DMS 273 (cell line): ENCODE data around the gene ARSD.
"Not testable (repeated sequence)": the region's sequence is repeated elsewhere in the genome, so short reads cannot be mapped to it uniquely, and the experiment has no call there.

Source experiments
- DNase-seq: peaks from one replicate; lab custom pipeline; 2025; ENCODE audit not compliant: unreplicated experiment; lab: John Stamatoyannopoulos, UW

The ARSD gene

DNA sequence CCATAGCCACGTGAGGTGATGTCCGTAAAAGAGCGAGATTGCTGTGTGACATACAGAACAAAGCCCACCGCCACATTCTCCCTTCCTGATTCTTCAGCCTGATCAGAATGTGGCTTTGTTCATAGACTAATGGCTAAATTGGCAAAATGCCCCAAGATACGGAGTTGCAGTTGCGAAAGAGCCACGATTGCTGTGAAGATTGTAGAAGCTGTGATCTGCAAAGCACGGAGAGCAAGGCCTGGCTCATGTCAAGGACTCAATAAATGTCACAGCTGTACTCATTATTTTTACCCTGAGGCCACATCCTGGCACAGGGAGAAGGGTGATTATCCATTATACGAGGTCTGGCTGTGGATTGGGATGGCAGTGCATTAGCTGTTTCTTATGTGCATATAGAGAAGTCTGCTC lies 34.2 kb downstream of the ARSD start:
- DNase-seq: peak; percentile 49

DNA sequence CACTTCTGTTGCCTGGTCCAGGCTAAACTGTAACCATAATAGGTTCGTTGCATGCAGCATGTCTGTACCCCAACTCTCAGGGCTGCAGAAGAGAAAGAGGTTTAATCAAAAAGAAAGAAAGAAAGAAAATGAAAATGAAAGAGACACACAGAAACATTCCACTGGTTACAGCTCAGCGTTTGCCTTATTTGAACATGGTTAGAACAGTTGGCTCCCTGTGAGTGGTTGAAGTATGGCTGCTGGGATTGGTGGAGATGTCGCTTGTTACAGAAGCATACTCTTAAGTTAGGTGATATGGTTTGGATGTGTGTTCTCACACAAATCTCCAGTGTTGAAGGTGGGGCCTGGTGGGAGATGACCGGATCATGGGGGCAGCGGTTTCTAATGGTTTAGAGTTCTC lies 36.3 kb downstream of the ARSD start:
- no peak for DNase-seq

DNA sequence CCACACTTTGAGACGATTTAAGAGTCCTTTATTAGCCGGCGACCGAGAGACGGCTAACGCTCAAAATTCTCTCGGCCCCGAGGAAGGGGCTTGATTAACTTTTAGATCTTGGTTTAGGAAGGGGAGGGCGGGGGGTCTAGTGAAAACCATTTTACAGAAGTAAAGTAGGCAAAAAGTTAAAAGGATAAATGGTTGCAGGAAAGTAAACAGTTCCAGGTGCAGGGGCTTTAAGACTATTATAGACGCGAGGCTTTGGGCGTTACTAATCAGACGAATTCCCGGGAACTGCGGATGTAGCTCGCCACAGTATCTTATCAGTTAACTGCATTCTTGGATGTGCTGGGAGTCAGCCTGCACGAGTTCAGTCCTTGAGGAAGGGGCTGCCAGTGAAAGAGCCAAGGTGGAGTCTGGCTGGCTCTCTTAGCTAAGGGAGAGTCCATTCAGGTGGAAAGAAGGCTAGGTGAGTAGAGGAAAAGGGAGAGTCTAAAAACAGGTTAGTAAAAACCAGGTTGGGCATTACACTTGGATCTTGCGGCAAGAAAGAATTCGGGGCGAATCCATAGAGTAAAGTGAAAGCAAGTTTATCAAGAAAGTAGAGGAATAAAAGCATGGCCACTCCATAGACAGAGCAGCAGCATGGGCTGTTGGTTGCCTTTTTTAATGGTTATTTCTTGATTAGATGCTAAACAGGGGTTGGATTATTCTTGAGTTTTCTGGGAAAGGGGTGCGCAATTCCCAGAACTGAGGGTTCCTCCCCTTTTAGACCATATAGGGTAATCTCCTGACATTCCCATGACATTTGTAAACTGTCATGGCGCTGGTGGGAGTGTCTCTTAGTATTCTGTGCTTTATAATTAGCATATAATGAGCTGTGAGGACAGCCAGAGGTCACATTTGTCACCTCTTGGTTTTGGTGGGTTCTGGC lies 38.3 kb downstream of the ARSD start:
- not testable (repeated sequence) for DNase-seq

DNA sequence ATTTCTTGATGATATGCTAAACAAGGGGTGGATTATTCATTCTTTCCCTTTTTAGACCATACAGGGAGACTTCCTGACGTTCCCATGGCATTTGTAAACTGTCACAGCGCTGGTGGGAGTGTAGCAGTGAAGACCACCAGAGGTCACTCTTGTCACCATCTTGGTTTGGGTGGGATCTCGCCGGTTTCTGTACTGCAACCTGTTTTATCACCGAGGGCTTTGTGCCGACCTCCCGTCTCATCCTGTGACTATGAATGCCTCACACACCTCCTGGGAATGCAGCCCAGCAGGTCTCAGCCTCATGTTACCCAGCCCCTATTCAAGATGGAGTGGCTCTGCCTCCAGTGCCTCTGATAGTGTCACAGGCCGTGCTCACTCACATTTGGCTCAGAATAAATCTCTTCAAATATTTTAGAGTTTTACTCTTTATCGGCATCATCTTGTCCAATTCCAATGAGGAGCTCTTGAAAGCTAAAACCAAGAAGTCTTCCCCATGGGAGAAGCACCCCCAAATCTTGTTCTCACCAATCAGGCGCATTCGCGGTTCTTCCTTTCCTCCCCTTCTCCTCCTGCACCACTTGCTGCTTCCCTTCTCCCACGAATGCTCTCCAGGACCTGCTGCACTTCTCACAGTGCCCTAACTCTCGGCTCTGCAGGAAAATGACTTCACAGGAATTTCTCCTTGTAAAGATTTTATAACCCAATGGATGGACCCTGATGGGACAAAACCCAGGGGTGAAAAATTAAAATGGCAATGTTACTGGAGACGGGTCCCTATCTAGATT lies 39.2 kb downstream of the ARSD start:
- peak; percentile 30 for DNase-seq

DNA sequence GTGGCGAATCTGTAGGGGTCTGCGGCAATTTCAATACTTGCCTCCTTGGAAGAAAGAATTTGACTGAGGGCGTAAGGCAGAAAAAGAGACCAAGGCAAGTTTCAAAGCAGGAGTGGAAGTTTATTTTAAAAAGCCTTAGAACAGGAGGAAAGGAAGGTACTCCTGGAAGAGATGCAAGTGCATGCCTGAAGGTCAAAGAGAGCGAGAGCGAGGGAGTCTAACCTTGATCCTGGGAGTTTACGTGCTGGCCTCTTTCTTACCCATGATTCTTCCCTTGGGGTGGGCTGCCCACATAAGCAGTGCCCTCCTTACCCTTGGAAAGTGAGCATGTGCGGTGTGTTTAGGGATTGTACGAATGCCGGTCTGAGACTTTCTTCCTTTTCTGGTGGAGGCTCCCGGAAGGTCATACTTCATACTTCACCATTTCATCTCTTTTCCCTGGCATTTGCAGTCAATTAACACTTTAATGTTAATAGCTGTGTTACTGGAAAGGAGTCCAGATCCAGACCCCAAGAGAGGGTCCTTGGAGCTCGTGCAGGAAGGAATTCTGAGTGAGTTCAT lies 40.0 kb downstream of the ARSD start:
- DNase-seq: no peak

- DNase-seq: no peak
Measured at GRCh38 chrX:2888309-2888708, 40.8 kb downstream of the ARSD start.

DNA sequence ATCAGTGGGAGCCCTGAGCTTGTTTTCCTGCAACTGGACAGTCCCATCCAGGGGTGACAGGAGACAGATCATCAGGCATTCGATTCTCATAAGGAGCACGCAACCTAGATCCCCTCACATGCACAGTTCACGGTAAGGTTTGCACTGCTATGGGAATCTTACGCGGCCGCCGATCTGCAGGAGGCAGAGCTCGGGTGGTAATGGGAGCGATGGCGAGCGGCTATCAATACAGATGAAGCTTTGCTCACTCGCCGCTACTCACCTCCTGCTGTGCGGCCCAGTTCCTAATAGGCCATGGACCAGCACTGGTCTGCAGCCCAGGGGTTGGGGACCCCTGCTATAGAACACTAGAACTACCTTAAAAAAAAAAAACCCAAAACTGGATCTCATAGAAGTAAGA lies 45.4 kb downstream of the ARSD start:
- no peak for DNase-seq

- DNase-seq: no peak
Measured at GRCh38 chrX:2879670-2880069, 49.5 kb downstream of the ARSD start.

DNA sequence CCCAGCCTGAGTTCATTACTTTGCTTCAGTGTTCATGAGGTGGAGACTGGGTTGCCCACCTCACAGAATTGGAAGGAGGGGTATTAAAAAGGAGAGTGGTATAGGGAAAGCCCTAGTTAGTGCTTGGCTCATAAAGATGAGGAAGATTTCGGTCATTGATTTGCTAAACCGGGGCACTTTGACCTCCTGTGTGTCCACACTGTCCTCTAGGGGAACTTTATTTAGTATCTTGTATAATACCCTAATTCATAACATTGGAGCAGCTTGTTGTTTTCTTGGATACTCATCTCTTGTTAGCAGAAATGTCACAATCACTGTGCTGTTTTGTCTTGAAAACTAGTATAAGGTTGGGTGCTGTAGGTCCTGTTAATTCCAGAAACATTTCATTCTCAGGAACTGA lies 50.6 kb downstream of the ARSD start:
- DNase-seq: no peak

- peak; percentile 29 for DNase-seq
Measured at GRCh38 chrX:2875798-2876399, 53.2 kb downstream of the ARSD start.

- no peak for DNase-seq
Measured at GRCh38 chrX:2875136-2875481, 54.0 kb downstream of the ARSD start.

- DNase-seq: no peak
Measured at GRCh38 chrX:2874222-2875135, 54.7 kb downstream of the ARSD start.

DNA sequence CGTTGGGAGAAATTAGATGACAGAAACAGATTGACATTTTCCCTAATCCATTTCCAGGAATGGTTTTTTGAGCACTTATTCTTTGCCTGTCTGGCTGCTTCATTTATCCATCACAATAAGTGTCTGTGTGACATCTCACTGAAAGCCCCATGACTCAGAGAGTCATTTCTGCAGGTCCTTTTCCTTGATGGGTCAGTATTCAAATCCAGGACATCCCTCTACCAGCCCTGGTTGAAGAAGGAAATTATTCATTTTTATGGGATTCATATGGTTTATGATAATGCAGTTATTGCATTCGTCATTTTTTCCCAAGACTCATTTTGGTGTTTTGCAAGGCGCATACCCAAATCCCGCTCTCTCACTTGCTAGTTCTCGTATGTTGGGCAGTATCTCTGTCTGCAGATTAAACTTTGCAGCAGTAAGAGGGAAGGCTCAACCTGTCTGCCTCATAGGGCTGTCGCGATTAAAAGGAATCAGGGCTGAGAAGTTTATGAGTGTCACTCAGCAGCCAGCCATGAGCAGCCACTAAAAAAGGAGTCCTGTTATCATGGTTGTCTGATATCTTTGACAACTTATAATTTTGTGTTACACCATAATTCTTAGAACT lies 56.4 kb downstream of the ARSD start:
- DNase-seq: no peak

GRCh38 chrX:2871831-2872230 lies 57.3 kb downstream of the ARSD start:
- DNase-seq: no peak

DNA sequence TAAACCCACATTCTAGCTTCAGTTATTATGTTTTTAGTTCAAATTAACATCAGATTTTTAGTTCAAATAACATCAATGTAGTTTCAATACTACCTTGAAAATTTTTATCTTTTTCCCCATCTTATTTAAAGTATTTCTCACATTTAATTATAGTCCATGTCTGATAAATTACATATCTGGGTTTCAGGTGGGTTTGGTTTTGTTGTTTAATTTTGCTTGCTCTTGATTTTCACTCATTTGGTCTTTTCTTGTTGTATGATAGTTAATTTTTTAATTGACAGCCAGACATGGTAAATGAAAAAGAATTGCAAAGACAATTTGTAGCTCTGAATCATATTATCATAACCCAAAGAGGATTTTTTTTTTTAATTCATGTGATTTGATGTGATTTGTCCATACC lies 58.5 kb downstream of the ARSD start:
- DNase-seq: no peak

DNA sequence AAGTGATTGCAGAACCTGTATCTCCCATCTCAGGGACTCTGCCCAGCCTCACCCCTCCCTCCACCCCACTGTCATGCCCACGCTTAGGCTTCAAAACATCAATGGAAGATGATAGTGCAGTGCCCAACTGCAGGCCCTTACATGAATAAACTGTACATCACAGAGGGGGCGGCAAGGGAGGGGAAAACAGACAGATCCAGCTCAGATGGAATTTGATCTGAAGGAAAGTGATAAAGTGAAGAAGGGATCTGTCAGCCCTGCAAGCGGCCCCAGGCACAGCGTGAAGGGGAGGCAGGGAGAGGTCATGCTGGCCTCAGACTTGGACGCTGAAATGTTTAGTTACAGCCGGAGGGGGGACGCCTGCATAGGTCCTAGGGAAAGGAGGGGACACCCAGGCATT lies 61.9 kb downstream of the ARSD start:
- no peak for DNase-seq

GRCh38 chrX:2863646-2864045 lies 65.5 kb downstream of the ARSD start:
- DNase-seq: no peak

GRCh38 chrX:2862404-2862803 lies 66.7 kb downstream of the ARSD start:
- DNase-seq: no peak

- no peak for DNase-seq
Measured at GRCh38 chrX:2859197-2859797, 69.8 kb downstream of the ARSD start.

DNA sequence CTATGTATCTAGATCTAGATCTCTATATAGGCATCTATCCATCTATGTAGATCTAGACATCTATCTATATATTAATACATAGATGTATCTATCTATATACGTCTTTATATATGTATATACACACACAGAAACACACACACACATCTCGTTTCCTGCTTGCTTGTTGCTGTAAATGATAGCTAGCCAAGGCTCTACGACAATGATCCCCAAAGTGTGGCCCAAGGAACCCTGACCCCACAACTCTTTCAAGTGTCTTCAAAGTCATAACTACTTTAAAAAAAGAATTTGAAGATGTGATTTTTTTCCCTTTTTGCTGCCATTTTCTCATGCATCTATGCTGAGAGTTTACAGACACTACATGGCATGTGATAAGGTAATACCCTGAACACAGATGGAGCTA lies 71.6 kb downstream of the ARSD start:
- DNase-seq: no peak
